Vagina (tissue), 2 donors: ENCODE measurements around the gene DPH3.

Experiments
- CTCF ChIP-seq, 3 experiments: fragments of 450-650 bp in 2 of 3; fragments of 200-600 bp in 1 of 3; sonication (generic) in 1 of 3; IDR thresholded peaks; one replicate each; pipeline ENCODE4 v1.5.1; 2017 to 2019; ENCODE audit warnings: antibody characterized with exemption in 3 of 3, mild to moderate bottlenecking in 2 of 3, moderate library complexity in 2 of 3
- POLR2A ChIP-seq, 2 donors: fragments of 450-650 bp; IDR thresholded peaks; one replicate each; pipeline ENCODE4 v1.6.1; 2017; ENCODE audit warnings: antibody characterized with exemption in 2 of 2, mild to moderate bottlenecking in 2 of 2, moderate library complexity in 2 of 2

DNA sequence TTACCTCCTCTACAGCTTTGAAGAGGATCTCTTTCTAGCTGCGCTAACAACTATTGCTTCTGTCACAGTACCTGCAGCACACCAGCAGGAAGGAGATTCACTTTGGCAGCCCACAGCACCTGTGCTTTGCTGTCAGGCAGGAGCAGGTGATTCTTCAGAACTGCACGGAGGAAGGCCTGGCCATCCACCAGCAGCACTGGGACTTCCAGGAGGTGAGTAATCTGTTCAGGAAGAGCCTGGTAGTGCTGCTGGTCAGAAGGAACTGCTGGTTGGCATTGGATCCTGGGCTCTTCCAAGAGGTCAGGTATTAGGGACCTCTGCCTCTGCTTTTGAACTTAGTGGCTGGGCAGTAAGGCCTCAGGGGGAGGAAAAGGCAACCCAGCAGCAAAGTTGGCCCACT is 42.2 kb downstream of the DPH3 start:
- TF ChIP-seq POLR2A (IDR thresholded peaks at IDR 0.05) (no peak), CTCF (IDR thresholded peaks at IDR 0.05) (no peak)
